Fibroblast of pulmonary artery (primary cell): ENCODE data around the gene VAV1.

Source experiments
- DNase-seq: peaks from one replicate; pipeline ENCODE4 v3.0.0-alpha.2; 2010; ENCODE audit warnings: low read depth
- H3K4me3 ChIP-seq: replicated peaks from 2 replicates; pipeline ENCODE4 v1.5.1; 2011; ENCODE audit warnings: low read depth, mild to moderate bottlenecking, control low read depth, low read length, moderate library complexity
- TF ChIP-seq, protein P1 (sequence below): IDR thresholded peaks from 2 replicates; pipeline ENCODE4 v1.5.1; 2011; ENCODE audit warnings: mild to moderate bottlenecking, control low read depth, low read length, inconsistent platforms; ENCODE audit errors: missing control alignments

VAV1 gene

DNA sequence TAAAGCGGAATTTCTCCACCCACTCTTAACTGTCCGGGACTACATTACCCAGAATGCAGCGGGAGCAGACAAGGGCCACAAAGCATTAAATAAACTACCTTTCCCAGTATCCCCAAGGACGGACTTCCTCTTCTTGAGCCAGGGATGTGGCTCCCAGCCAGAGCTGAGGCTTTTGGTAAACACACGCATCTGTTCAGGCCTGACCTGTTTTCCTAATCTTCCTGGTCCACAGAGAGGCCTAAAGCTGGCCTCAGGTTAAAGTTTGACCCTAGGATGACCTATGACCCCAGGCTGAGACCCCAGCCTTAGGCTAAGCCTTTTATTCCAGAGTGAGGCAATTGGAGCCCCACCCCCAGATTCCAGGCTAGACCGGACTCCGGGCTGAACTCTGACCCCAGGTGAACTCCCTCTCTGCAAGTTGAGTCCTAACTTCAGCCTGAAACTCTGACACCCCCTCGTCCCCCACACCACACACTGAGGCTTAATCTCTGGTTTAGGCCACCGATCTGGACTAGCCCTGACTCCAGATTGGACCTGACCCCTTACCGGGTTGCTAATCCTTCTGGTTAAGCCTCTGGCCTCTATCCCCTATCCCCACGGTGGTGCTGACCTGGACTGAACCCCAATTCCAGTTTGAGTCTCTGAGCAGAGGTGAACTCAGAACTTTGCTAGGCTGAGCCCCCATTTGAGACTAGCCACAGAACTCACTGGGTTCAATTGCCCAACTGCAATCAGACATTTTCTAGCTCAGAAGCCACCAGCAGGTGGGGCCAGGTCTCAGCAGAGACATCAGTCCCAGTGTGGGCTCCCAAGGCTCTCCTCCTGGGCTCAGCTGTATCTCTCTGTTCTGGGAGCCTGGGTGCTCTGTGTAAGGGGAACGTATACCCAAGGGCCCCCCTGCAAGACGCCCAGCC is 34.4 kb upstream of the VAV1 start:
- peak; percentile 88 for DNase-seq
- H3K4me3 ChIP-seq = no peak overlapping the region
- TF ChIP-seq, protein P1, sequence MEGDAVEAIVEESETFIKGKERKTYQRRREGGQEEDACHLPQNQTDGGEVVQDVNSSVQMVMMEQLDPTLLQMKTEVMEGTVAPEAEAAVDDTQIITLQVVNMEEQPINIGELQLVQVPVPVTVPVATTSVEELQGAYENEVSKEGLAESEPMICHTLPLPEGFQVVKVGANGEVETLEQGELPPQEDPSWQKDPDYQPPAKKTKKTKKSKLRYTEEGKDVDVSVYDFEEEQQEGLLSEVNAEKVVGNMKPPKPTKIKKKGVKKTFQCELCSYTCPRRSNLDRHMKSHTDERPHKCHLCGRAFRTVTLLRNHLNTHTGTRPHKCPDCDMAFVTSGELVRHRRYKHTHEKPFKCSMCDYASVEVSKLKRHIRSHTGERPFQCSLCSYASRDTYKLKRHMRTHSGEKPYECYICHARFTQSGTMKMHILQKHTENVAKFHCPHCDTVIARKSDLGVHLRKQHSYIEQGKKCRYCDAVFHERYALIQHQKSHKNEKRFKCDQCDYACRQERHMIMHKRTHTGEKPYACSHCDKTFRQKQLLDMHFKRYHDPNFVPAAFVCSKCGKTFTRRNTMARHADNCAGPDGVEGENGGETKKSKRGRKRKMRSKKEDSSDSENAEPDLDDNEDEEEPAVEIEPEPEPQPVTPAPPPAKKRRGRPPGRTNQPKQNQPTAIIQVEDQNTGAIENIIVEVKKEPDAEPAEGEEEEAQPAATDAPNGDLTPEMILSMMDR = peak; percentile 71

DNA sequence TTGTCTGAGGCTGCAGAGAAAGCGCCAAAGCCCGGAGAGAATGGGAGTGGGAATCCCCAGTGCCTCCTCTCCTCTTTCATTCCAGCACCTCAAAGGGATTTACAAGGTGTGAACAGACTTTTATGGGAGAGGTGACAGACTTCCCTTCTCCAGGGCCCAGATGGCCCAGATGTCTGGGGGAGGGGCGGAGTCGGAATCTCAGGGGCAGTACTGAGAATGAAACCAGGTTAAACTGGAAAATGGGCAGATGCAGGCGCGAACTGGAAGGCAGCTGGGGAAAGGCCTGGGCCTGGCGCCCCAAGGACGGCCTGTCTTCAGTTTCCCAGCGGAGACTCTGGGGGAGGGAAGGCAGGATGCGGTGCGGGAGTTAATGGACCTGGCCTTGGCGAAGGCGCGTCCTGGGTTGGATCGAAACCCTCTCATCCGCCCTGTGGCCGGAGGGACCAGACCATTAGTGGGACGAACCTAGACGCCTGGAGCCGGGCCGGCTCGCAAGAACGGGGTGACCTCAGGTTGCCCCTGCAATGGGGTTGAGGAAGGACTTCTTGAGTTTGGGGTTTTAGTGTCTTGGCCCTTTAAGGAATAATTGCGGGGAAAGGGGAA is 33.6 kb upstream of the VAV1 start:
- TF ChIP-seq, protein P1 = no peak
- H3K4me3 ChIP-seq = peak overlapping the region; percentile 50
- peak; percentile 39 for DNase-seq

DNA sequence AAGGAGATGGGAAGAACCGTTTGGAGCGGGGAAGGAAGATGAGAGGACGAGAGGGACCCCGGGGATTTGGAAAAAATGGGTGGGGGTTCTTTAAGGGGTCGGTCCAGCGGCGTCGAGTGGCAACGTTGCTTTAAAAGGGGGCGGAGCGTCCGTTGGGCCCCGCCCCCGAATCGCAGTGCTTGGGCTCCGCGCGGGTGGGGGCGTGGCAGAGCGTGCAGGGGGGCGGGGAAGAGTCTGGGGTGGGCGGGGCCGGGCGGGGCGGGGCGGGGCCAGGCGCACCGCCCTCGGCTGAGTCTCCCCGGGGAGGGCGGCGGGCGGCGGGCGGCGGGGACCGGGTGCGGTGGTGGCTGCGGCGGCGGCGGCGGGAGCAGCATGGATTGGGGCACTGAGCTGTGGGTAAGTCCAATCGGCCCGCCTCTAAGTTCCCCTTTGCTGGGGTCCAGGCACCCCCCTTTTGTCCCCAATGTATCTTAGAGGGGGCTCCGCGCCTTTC is 33.1 kb upstream of the VAV1 start, which contains the start of gene TRIP10:
Gene TRIP10 (plus strand): TSS at position 291 of the 493 bp plus-strand sequence. CDS start 82 bp downstream, at position 373.
- peak within 1 kb of the TSS; percentile 88 for H3K4me3 ChIP-seq
- TF ChIP-seq, protein P1 = no peak
- peak; percentile 83 for DNase-seq

DNA sequence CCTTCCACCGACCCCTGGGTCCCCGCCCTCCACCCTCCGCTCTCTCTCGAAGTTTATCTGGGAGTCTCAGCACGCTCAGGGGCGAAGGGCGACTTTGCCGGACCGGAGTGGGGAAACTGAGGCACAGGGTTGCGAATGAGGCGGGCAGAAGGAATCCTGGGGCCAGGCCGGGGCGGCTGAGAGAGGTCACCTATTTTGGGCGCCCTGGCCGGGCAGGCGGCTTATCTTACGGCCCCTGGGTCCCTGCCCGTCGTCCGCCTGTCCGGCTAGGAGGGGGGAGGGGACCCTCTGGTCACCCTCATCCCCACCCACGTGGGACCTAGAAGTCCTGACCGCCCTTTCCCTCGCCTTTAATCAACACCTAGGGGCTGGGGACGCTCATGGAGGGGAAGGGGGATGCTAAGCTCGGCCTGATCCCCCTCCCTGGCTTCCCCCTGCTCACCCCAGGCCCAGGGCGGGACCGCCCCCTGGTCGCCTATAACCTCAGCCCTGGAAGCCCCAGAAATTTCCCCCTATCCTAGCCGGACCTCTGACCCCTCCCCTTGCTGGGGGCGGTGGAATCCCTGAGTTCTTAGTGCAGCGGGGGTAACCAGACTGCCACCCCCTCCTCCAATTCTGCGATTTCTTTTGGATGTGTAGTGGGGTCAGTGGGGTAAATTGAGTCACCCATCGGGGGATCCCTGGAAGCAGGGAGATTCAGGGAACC is 32.5 kb upstream of the VAV1 start:
- TF ChIP-seq, protein P1 = no peak
- DNase-seq = no peak
- peak overlapping the region; percentile 88 for H3K4me3 ChIP-seq

DNA sequence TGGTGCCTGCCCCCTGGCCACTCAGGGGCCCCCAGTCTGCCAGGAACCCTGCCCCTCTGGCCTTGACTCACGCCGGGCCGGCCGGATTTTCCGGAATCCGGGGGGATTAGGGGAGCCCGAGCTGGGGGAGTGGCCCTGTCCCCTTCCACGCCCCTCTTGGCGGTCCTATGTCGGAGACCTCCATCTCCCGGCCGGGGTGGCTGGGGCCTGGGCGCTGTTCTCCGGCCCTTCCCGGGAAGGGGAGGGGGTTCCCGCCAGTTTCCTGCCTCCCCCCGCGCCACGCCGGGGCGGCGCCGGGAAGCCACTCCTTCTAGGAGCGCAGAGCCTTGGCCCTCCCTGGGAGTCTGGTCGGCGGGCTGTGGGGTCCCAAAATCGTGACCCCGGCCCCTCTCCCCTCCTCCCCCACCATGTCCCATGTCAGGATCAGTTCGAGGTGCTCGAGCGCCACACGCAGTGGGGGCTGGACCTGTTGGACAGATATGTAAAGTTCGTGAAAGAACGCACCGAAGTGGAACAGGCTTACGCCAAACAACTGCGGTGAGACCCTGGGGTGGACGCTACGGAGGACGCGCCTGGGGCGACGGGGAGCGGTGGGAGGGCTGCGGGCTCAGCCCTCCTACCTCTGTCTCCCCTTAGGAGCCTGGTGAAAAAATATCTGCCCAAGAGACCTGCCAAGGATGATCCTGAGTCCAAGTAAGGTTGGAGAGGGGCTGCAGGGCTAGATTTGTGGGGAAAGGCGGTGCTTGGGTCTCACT is 31.7 kb upstream of the VAV1 start:
- peak overlapping the region; percentile 88 for H3K4me3 ChIP-seq
- TF ChIP-seq, protein P1 = no peak
- no peak for DNase-seq

DNA sequence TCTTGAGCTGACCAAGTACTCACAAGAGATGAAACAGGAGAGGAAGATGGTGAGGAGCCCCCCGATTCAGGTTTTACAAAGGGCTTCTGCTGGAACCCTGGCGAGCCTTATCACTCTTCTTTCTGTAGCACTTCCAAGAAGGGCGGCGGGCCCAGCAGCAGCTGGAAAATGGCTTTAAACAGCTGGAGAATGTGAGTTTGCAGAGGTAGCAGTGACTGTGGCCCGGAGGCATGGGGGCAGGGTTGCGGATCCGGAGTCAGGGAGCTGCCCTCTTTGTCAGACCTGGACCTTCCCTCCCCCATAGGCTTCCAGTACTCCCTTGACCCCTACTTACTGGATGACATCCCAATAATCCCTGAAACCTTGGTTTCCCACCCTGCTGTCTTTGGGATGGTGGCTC is 29.4 kb upstream of the VAV1 start:
- no peak for DNase-seq
- no peak overlapping the region for H3K4me3 ChIP-seq
- TF ChIP-seq, protein P1 = no peak
